H9 (cell line): ENCODE results near the gene NAIF1. TPM values are rescaled to one million over a fixed set of nuclear protein-coding genes. Genes with fewer than 3 reads are reported as not detected.

Experiments used
- DNase-seq: peaks from one replicate; pipeline ENCODE4 v3.0.0-alpha.2; 2017
- H2AFZ ChIP-seq: one replicate; pipeline ENCODE4 v1.6.1; 2013; ENCODE audit warnings: mild to moderate bottlenecking, low read length, control low read depth, moderate library complexity
- H2AK5ac ChIP-seq: 2 replicates; pipeline ENCODE4 v1.6.1; 2013; ENCODE audit warnings: low read length, control low read depth, mixed read lengths; ENCODE audit not compliant: insufficient read length
- H2BK120ac ChIP-seq: one replicate; pipeline ENCODE4 v1.6.1; 2013; ENCODE audit warnings: low read depth, mild to moderate bottlenecking, low read length, control low read depth, inconsistent platforms; ENCODE audit not compliant: poor library complexity, severe bottlenecking
- H2BK12ac ChIP-seq: 2 replicates; pipeline ENCODE4 v1.6.1; 2013; ENCODE audit warnings: low read length, control low read depth, mixed read lengths, low read depth; ENCODE audit not compliant: insufficient read length
- H2BK15ac ChIP-seq: 2 replicates; pipeline ENCODE4 v1.6.1; 2013; ENCODE audit warnings: low read depth, low read length, control low read depth
- H2BK20ac ChIP-seq: one replicate; pipeline ENCODE4 v1.6.1; 2013; ENCODE audit warnings: low read depth, mild to moderate bottlenecking, low read length, control low read depth, inconsistent platforms; ENCODE audit not compliant: poor library complexity, severe bottlenecking
- H2BK5ac ChIP-seq: 2 replicates; pipeline ENCODE4 v1.6.1; 2013; ENCODE audit warnings: low read length, control low read depth, mixed read lengths; ENCODE audit not compliant: insufficient read length
- H3K14ac ChIP-seq: 2 replicates; pipeline ENCODE4 v1.6.1; 2013; ENCODE audit warnings: low read length, control low read depth; ENCODE audit not compliant: insufficient read depth
- H3K18ac ChIP-seq: 2 replicates; pipeline ENCODE4 v1.6.1; 2013; ENCODE audit warnings: low read depth, mild to moderate bottlenecking, mixed read lengths, low read length, control low read depth; ENCODE audit not compliant: insufficient read length
- H3K23ac ChIP-seq: 2 replicates; pipeline ENCODE4 v1.6.1; 2013; ENCODE audit warnings: low read length, control low read depth, mixed read lengths, low read depth; ENCODE audit not compliant: insufficient read length
- H3K23me2 ChIP-seq: 2 replicates; pipeline ENCODE4 v1.6.1; 2013; ENCODE audit warnings: low read depth, mild to moderate bottlenecking, mixed read lengths, low read length, control low read depth; ENCODE audit not compliant: insufficient read length, poor library complexity, severe bottlenecking
- H3K27ac ChIP-seq: 2 replicates; pipeline ENCODE4 v1.5.1; 2013; ENCODE audit warnings: low read length, control low read depth, mixed read lengths, low read depth; ENCODE audit not compliant: insufficient read length
- H3K27me3 ChIP-seq: 2 replicates; pipeline ENCODE4 v1.6.1; 2013; ENCODE audit warnings: low read length, control low read depth, inconsistent platforms; ENCODE audit not compliant: insufficient read depth
- H3K4ac ChIP-seq: 2 replicates; pipeline ENCODE4 v1.6.1; 2013; ENCODE audit warnings: low read depth, mild to moderate bottlenecking, control low read depth, inconsistent platforms, low read length, moderate library complexity
- H3K4me1 ChIP-seq: 2 replicates; pipeline ENCODE4 v1.6.1; 2013; ENCODE audit warnings: low read length, control low read depth, inconsistent platforms; ENCODE audit not compliant: insufficient read depth
- H3K4me2 ChIP-seq: 2 replicates; pipeline ENCODE4 v1.6.1; 2013; ENCODE audit warnings: low read length, control low read depth, mixed read lengths; ENCODE audit not compliant: insufficient read length, insufficient read depth
- H3K56ac ChIP-seq: 2 replicates; pipeline ENCODE4 v1.6.1; 2013; ENCODE audit warnings: low read depth, mild to moderate bottlenecking, mixed read lengths, low read length, control low read depth; ENCODE audit not compliant: insufficient read length
- H3K79me1 ChIP-seq: 2 replicates; pipeline ENCODE4 v1.6.1; 2013; ENCODE audit warnings: low read depth, mild to moderate bottlenecking, moderate library complexity, low read length, control low read depth, inconsistent platforms; ENCODE audit not compliant: insufficient read depth, poor library complexity, severe bottlenecking
- H3K79me2 ChIP-seq: 2 replicates; pipeline ENCODE4 v1.6.1; 2013; ENCODE audit warnings: low read length, control low read depth, inconsistent platforms; ENCODE audit not compliant: insufficient read depth
- H3K9ac ChIP-seq: 2 replicates; pipeline ENCODE4 v1.6.1; 2013; ENCODE audit warnings: low read length, control low read depth, mixed read lengths; ENCODE audit not compliant: insufficient read length; ENCODE audit errors: extremely low read depth
- H3K9me3 ChIP-seq: one replicate; pipeline ENCODE4 v1.6.1; 2013; ENCODE audit warnings: low read depth, low read length, inconsistent platforms; ENCODE audit not compliant: control insufficient read depth
- H3T11ph ChIP-seq: one replicate; pipeline ENCODE4 v1.6.1; 2013; ENCODE audit warnings: mild to moderate bottlenecking, low read length, control low read depth, inconsistent platforms
- H4K20me1 ChIP-seq: one replicate; pipeline ENCODE4 v1.6.1; 2013; ENCODE audit not compliant: control insufficient read depth, insufficient read length, insufficient read depth
- H4K5ac ChIP-seq: 2 replicates; pipeline ENCODE4 v1.6.1; 2013; ENCODE audit warnings: low read depth, mild to moderate bottlenecking, mixed read lengths, low read length, control low read depth; ENCODE audit not compliant: insufficient read length
- H4K8ac ChIP-seq: replicated peaks from 2 replicates; pipeline ENCODE4 v1.6.1; 2013; ENCODE audit warnings: low read length, control low read depth, mixed read lengths, low read depth; ENCODE audit not compliant: insufficient read length
- H4K91ac ChIP-seq: 2 replicates; pipeline ENCODE4 v1.6.1; 2013; ENCODE audit warnings: low read depth, mild to moderate bottlenecking, moderate library complexity, mixed read lengths, low read length, control low read depth; ENCODE audit not compliant: insufficient read length
- H3K27ac Mint-ChIP-seq, 3 experiments: 2 replicates in 2 of 3; 3 replicates in 1 of 3; pipeline ENCODE4 v1.8.0; 2020 to 2021; ENCODE audit warnings: mixed read lengths in 3 of 3, mild to moderate bottlenecking in 1 of 3, moderate library complexity in 1 of 3
- H3K27me3 Mint-ChIP-seq: 2 replicates; pipeline ENCODE4 v1.8.0; 2021; ENCODE audit warnings: low read depth, mild to moderate bottlenecking, moderate library complexity, mixed read lengths
- H3K36me3 Mint-ChIP-seq, 3 experiments: 2 replicates in 2 of 3; 3 replicates in 1 of 3; pipeline ENCODE4 v1.8.0; 2020 to 2021; ENCODE audit warnings: low read depth in 3 of 3, mixed read lengths in 3 of 3; ENCODE audit not compliant: insufficient read depth in 1 of 3
- H3K4me1 Mint-ChIP-seq, 2 experiments: 2 replicates each; pipeline ENCODE4 v1.8.0; 2020; ENCODE audit warnings: mixed read lengths in 2 of 2
- H3K4me3 Mint-ChIP-seq, 2 experiments: 2 replicates in 1 of 2; 3 replicates in 1 of 2; pipeline ENCODE4 v1.8.0; 2020 to 2021; ENCODE audit warnings: mild to moderate bottlenecking in 2 of 2, mixed read lengths in 2 of 2, moderate library complexity in 1 of 2
- H3K9me3 Mint-ChIP-seq, 2 experiments: 2 replicates in 1 of 2; 3 replicates in 1 of 2; pipeline ENCODE4 v1.8.0; 2020; ENCODE audit warnings: mild to moderate bottlenecking in 2 of 2, mixed read lengths in 2 of 2, moderate library complexity in 1 of 2
- CTCF ChIP-seq: fragments of 200-600 bp; sonication (generic); conservative IDR thresholded peaks from 3 replicates; pipeline ENCODE4 v1.8.0; 2021; ENCODE audit warnings: antibody characterized with exemption, mild to moderate bottlenecking
- WGBS: extraction: QIAGEN DNeasy Blood & Tissue Kit; methylation state at CpG from one replicate; pipeline ENCODE4 v1.1.7; 2013; ENCODE audit warnings: missing lambda C conversion rate, low lambda C conversion rate, mixed read lengths; ENCODE audit not compliant: insufficient read length; ENCODE audit errors: extremely low coverage; 5-methylcytosine and 5-hydroxymethylcytosine counted together
- total RNA-seq: library from RNA; stranded (reverse); gene quantifications from 2 replicates; pipeline ENCODE4 v1.2.1, GENCODE V29; 2021

Gene NAIF1
- total RNA-seq, 1 experiment from 2014 or later: 6.3 TPM

- H4K91ac ChIP-seq: no peak overlapping the region
- Mint-ChIP-seq H3K27me3 (no peaks in the 10 kb centered on the region), H3K36me3 (peaks cover 0 to 5% (median 3%) of the 10 kb centered on the region in 3 experiments; a peak in 4 of 7 replicates), H3K27ac (no peak overlapping the region), H3K4me3 (no peak overlapping the region), H3K9me3 (no peaks in the 10 kb centered on the region), H3K4me1 (peaks cover 12 to 20% of the 10 kb centered on the region in 2 experiments)
- H3K23ac ChIP-seq: no peak overlapping the region
- H3K79me2 ChIP-seq: no peaks in the 10 kb centered on the region; the same call in 1 of the 2 replicates
- H3K27ac ChIP-seq: no peak overlapping the region
- H3T11ph ChIP-seq: no peak overlapping the region
- no peaks in the 10 kb centered on the region for H3K4me1 ChIP-seq
- DNase-seq: no peak
- H3K9me3 ChIP-seq: no peaks in the 10 kb centered on the region
- H3K56ac ChIP-seq: no peak overlapping the region
- H2BK5ac ChIP-seq: no peak overlapping the region
- H2AK5ac ChIP-seq: no peak overlapping the region
- no peaks in the 10 kb centered on the region for H3K27me3 ChIP-seq
- WGBS: no CpG with 5 or more reads among the region's 1 CpG
- no peak overlapping the region for H4K5ac ChIP-seq
- no peak overlapping the region for H2BK15ac ChIP-seq
- no peak overlapping the region for H3K4ac ChIP-seq
- H4K8ac ChIP-seq: no peak overlapping the region
- H3K14ac ChIP-seq: no peak overlapping the region
- no peaks in the 10 kb centered on the region for H4K20me1 ChIP-seq
- H3K79me1 ChIP-seq: peaks cover 11% of the 10 kb centered on the region
- H2BK20ac ChIP-seq: no peak overlapping the region
- no peak for TF ChIP-seq CTCF
- no peak overlapping the region for H3K4me2 ChIP-seq
- no peaks in the 10 kb centered on the region for H3K23me2 ChIP-seq
- H3K18ac ChIP-seq: no peak overlapping the region
- H2AFZ ChIP-seq: no peak overlapping the region
- H3K9ac ChIP-seq: no peak overlapping the region
- no peak overlapping the region for H2BK120ac ChIP-seq
- H2BK12ac ChIP-seq: no peak overlapping the region
Observed at GRCh38 chr9:128089299-128089698, 22.2 kb upstream of the NAIF1 start.
